Measurements from ENCODE around the gene ALG14.

ALG14 gene

GRCh38 chr1:94935476-94935875 is 137.3 kb downstream of the ALG14 start:
- Histone ChIP-seq H3K36me3 (ENCODE audit: control insufficient read depth, low read length) (no peaks in the 10 kb centered on the region), H3F3A (ENCODE audit: control insufficient read depth, insufficient read depth) (no peaks in the 10 kb centered on the region), H4K20me1 (ENCODE audit: control insufficient read depth, insufficient read depth, low read depth, low read length) (no peaks in the 10 kb centered on the region), H3K27me3 (ENCODE audit: control insufficient read depth, low read length) (no peaks in the 10 kb centered on the region), H3K27ac (ENCODE audit: low read depth, low read length) (no peak overlapping the region), H3K4me3 (ENCODE audit: low read length) (no peak overlapping the region), H3K4me1 (ENCODE audit: control insufficient read depth, low read length) (no peaks in the 10 kb centered on the region), H3K4me2 (ENCODE audit: low read length) (no peak overlapping the region), H3K9me2 (replicated peaks; ENCODE audit: control insufficient read depth, low read length) (no peaks in the 10 kb centered on the region), H3K9me3 (ENCODE audit: control insufficient read depth, insufficient read depth, low read length) (no peaks in the 10 kb centered on the region), H3K79me2 (ENCODE audit: control insufficient read depth, low read length) (no peaks in the 10 kb centered on the region)
- no peak for TF ChIP-seq EZH2phosphoT487 (IDR thresholded peaks at IDR 0.05; ENCODE audit: borderline replicate concordance, low read length)
- TF ChIP-seq CTCF (IDR thresholded peaks at IDR 0.05; ENCODE audit: low read depth, low read length, poor library complexity, severe bottlenecking) = no peak

GRCh38 chr1:94935034-94935433 is 137.7 kb downstream of the ALG14 start:
- TF ChIP-seq EZH2phosphoT487 (IDR thresholded peaks at IDR 0.05; ENCODE audit: borderline replicate concordance, low read length) = no peak
- TF ChIP-seq CTCF (IDR thresholded peaks at IDR 0.05; ENCODE audit: low read depth, low read length, poor library complexity, severe bottlenecking) = no peak
- H3K36me3 ChIP-seq (ENCODE audit: control insufficient read depth, low read length) = no peaks in the 10 kb centered on the region
- H3F3A ChIP-seq (ENCODE audit: control insufficient read depth, insufficient read depth) = no peaks in the 10 kb centered on the region
- H4K20me1 ChIP-seq (ENCODE audit: control insufficient read depth, insufficient read depth, low read depth, low read length) = no peaks in the 10 kb centered on the region
- no peak overlapping the region for H3K4me2 ChIP-seq (ENCODE audit: low read length)
- H3K79me2 ChIP-seq (ENCODE audit: control insufficient read depth, low read length) = no peaks in the 10 kb centered on the region
- H3K27me3 ChIP-seq (ENCODE audit: control insufficient read depth, low read length) = no peaks in the 10 kb centered on the region
- H3K4me1 ChIP-seq (ENCODE audit: control insufficient read depth, low read length) = no peaks in the 10 kb centered on the region
- H3K9me3 ChIP-seq (ENCODE audit: control insufficient read depth, insufficient read depth, low read length) = no peaks in the 10 kb centered on the region
- no peak overlapping the region for H3K4me3 ChIP-seq (ENCODE audit: low read length)
- no peak overlapping the region for H3K27ac ChIP-seq (ENCODE audit: low read depth, low read length)
- no peaks in the 10 kb centered on the region for H3K9me2 ChIP-seq (replicated peaks; ENCODE audit: control insufficient read depth, low read length)

GRCh38 chr1:94934551-94934950 is 138.2 kb downstream of the ALG14 start:
- H3K4me3 ChIP-seq (ENCODE audit: low read length) = no peak overlapping the region
- no peaks in the 10 kb centered on the region for H3K79me2 ChIP-seq (ENCODE audit: control insufficient read depth, low read length)
- no peaks in the 10 kb centered on the region for H3K4me1 ChIP-seq (ENCODE audit: control insufficient read depth, low read length)
- no peaks in the 10 kb centered on the region for H4K20me1 ChIP-seq (ENCODE audit: control insufficient read depth, insufficient read depth, low read depth, low read length)
- no peaks in the 10 kb centered on the region for H3K36me3 ChIP-seq (ENCODE audit: control insufficient read depth, low read length)
- no peaks in the 10 kb centered on the region for H3K9me3 ChIP-seq (ENCODE audit: control insufficient read depth, insufficient read depth, low read length)
- no peaks in the 10 kb centered on the region for H3F3A ChIP-seq (ENCODE audit: control insufficient read depth, insufficient read depth)
- H3K27me3 ChIP-seq (ENCODE audit: control insufficient read depth, low read length) = no peaks in the 10 kb centered on the region
- no peak overlapping the region for H3K27ac ChIP-seq (ENCODE audit: low read depth, low read length)
- no peak overlapping the region for H3K4me2 ChIP-seq (ENCODE audit: low read length)
- no peaks in the 10 kb centered on the region for H3K9me2 ChIP-seq (replicated peaks; ENCODE audit: control insufficient read depth, low read length)
- TF ChIP-seq EZH2phosphoT487 (IDR thresholded peaks at IDR 0.05; ENCODE audit: borderline replicate concordance, low read length) (no peak), CTCF (IDR thresholded peaks at IDR 0.05; ENCODE audit: low read depth, low read length, poor library complexity, severe bottlenecking) (no peak)

Data from DOHH2 (cell line).